Muscle layer of duodenum (tissue), 2 donors: Measurements from ENCODE around the gene GCNT2.
"Not testable (repeated sequence)": the region's sequence is repeated elsewhere in the genome, so short reads cannot be mapped to it uniquely, and the experiment has no call there.

Source experiments
- H3K27ac ChIP-seq: one replicate; pipeline ENCODE4 v1.7.0; 2013; ENCODE audit warnings: mild to moderate bottlenecking, low read length
- H3K27me3 ChIP-seq: one replicate; pipeline ENCODE4 v1.7.0; 2013; ENCODE audit warnings: low read depth, mild to moderate bottlenecking, control low read depth, low read length
- H3K36me3 ChIP-seq, 2 donors: one replicate each; pipeline ENCODE4 v1.7.0; 2013; ENCODE audit warnings: low read length in 2 of 2, control low read depth in 1 of 2, mild to moderate bottlenecking in 1 of 2; ENCODE audit not compliant: insufficient read depth in 2 of 2, control insufficient read depth in 1 of 2
- H3K4me1 ChIP-seq, 2 donors: one replicate each; pipeline ENCODE4 v1.7.0; 2013; ENCODE audit warnings: low read length in 2 of 2, mild to moderate bottlenecking in 2 of 2, control low read depth in 1 of 2, moderate library complexity in 1 of 2; ENCODE audit not compliant: insufficient read depth in 2 of 2, control insufficient read depth in 1 of 2
- H3K4me3 ChIP-seq, 2 donors: one replicate each; pipeline ENCODE4 v1.7.0; 2013; ENCODE audit warnings: low read length in 2 of 2, low read depth in 1 of 2, mild to moderate bottlenecking in 1 of 2
- H3K9me3 ChIP-seq, 2 donors: one replicate each; pipeline ENCODE4 v1.7.0; 2013; ENCODE audit warnings: low read length in 2 of 2, control low read depth in 1 of 2, mild to moderate bottlenecking in 1 of 2; ENCODE audit not compliant: control insufficient read depth in 1 of 2
- donor health status: healthy.

GCNT2 gene

DNA sequence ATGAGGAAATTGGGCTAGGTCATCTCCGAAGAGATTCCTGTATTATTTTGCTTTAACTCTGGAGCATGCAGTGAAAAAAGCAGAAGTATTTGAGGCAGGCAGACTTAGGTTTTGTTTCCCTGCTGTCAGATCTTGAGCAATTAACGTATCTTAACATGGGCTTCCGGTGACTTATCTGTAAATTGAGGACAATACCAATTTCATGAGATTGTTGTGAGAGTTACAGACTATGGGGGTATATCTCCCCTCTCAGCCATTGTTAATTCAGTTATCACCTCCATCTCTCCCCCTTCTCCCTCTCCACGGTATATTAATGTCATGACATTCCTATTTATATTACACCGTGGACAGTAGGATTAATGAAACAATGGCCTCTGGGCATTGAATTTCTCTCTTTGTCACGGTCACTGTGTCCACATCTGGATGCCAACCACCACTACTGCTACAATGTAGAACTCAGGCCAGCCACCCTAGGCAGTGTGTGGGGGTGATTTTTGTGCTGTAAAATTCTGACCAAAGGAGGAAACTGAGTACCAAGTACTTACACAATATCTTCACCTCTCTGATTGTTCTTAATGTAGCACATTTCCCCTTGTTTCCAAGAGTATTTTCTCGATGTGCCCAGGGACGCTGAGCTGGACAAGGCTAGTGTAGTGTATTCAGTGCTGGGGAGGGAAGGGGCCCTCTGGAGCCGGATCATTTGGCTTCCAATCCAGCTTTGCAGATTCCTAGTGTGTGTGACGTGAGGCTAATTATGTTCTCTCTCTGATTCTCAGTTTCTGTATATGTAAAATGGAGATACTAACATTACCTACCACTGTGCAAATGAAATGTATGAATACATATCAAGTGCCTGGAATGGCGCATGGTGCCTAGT lies 77.2 kb downstream of the GCNT2 start:
- peaks cover 0 to 56% of the 10 kb centered on the region in 2 donors for H3K4me1 ChIP-seq
- no peak overlapping the region for H3K27ac ChIP-seq
- H3K4me3 ChIP-seq, result no peak overlapping the region

GRCh38 chr6:10599046-10599445 lies 77.9 kb downstream of the GCNT2 start:
- no peaks in the 10 kb centered on the region for H3K9me3 ChIP-seq
- peaks cover 0 to 58% of the 10 kb centered on the region in 2 donors for H3K4me1 ChIP-seq
- H3K27ac ChIP-seq, result no peak overlapping the region

More for the DNA sequence above, 77.2 kb downstream of the GCNT2 start:
- H3K27me3 ChIP-seq, result no peaks in the 10 kb centered on the region
- no peaks in the 10 kb centered on the region for H3K36me3 ChIP-seq
- no peaks in the 10 kb centered on the region for H3K9me3 ChIP-seq

GRCh38 chr6:10600681-10601080 lies 79.5 kb downstream of the GCNT2 start:
- H3K27ac ChIP-seq, H3K27me3 ChIP-seq, H3K36me3 ChIP-seq, H3K4me3 ChIP-seq, H3K9me3 ChIP-seq: not testable (repeated sequence)
- H3K4me1 ChIP-seq, result peaks cover 0 to 57% of the 10 kb centered on the region in 2 donors

More at GRCh38 chr6:10599046-10599445, 77.9 kb downstream of the GCNT2 start:
- no peaks in the 10 kb centered on the region for H3K27me3 ChIP-seq
- H3K4me3 ChIP-seq, result no peak overlapping the region
- H3K36me3 ChIP-seq, result no peaks in the 10 kb centered on the region

DNA sequence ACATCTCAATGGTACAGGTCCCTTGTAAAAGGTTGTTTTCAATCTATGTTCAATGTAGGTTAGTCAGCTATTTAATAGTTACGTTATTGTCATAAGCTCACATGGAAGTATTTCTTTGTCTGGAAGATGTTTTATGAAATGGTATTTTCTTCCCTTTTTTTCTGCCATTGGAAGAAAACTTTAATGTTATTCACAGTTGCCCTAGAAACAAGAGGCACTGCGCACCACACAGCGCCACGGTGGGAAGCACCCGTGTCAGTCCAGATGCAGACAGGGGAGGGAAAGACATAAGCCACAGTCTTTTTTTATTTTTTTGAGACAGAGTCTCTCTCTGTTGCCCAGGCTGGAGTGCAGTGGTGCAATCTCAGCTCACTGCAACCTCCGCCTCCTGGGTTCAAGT lies 82.1 kb downstream of the GCNT2 start:
- peaks cover 0 to 42% of the 10 kb centered on the region in 2 donors for H3K4me1 ChIP-seq
- H3K27me3 ChIP-seq, result no peaks in the 10 kb centered on the region
- H3K27ac ChIP-seq, result no peak overlapping the region
- no peaks in the 10 kb centered on the region for H3K36me3 ChIP-seq
- no peak overlapping the region for H3K4me3 ChIP-seq
- H3K9me3 ChIP-seq, result no peaks in the 10 kb centered on the region

GRCh38 chr6:10609038-10609437 lies 87.9 kb downstream of the GCNT2 start:
- Histone ChIP-seq H3K9me3 (no peaks in the 10 kb centered on the region), H3K27ac (peak overlapping the region; percentile 53), H3K27me3 (no peaks in the 10 kb centered on the region), H3K4me3 (no peak overlapping the region), H3K36me3 (no peaks in the 10 kb centered on the region), H3K4me1 (peaks cover 4 to 31% of the 10 kb centered on the region in 2 donors)

GRCh38 chr6:10610289-10610688 lies 89.1 kb downstream of the GCNT2 start:
- Histone ChIP-seq H3K4me1 (peaks cover 4 to 42% of the 10 kb centered on the region in 2 donors), H3K27ac (peak overlapping the region; percentile 70), H3K4me3 (no peak overlapping the region)

DNA sequence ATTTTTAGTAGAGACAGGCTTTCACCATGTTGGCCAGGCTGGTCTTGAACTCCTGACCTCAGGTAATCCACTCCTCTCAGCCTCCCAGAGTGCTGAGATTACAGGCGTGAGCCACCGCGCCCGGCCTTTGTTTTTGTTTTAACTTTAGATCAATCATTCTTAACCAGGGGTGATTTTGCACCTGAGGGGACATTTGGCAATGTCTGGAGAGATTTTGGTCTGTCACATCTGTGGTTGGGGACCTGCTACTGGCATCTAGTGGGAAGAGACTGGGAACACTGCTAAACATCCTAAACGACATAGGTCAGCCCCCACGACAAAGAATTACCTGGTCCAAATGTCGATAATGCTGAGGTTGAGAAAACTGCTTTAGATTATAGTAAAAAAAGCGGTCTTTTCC lies 91.0 kb downstream of the GCNT2 start:
- H3K27me3 ChIP-seq, result no peaks in the 10 kb centered on the region
- no peaks in the 10 kb centered on the region for H3K36me3 ChIP-seq

More at GRCh38 chr6:10610289-10610688, 89.1 kb downstream of the GCNT2 start:
- no peaks in the 10 kb centered on the region for H3K36me3 ChIP-seq
- no peaks in the 10 kb centered on the region for H3K9me3 ChIP-seq
- no peaks in the 10 kb centered on the region for H3K27me3 ChIP-seq

DNA sequence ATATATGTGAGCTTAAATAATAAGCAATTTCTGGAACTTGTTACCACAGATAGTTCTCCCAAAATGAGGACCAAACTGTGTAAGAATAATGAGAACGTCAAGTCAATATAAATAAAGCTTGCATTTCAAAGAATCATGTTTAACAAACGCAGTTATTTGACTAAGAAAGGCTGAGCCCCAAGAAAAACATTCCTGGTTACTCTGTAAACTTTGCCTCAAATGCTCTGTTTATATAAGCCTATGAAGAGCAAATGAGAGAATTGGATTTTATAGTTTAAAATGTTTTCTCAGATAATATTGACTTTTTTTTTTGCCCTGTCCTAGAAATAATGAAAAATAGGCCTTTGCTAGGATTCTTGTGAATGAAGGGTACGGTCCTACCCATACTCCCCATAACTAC lies 91.9 kb downstream of the GCNT2 start:
- Histone ChIP-seq H3K36me3 (no peaks in the 10 kb centered on the region), H3K9me3 (no peaks in the 10 kb centered on the region), H3K27ac (peak overlapping the region; percentile 11), H3K4me1 (peaks cover 4 to 36% of the 10 kb centered on the region in 2 donors), H3K4me3 (no peak overlapping the region), H3K27me3 (no peaks in the 10 kb centered on the region)

More for the DNA sequence above, 91.0 kb downstream of the GCNT2 start:
- Histone ChIP-seq H3K4me3 (no peak overlapping the region), H3K4me1 (peaks cover 4 to 41% of the 10 kb centered on the region in 2 donors), H3K9me3 (no peaks in the 10 kb centered on the region), H3K27ac (no peak overlapping the region)

GRCh38 chr6:10613723-10614122 lies 92.6 kb downstream of the GCNT2 start:
- Histone ChIP-seq H3K4me3 (no peak overlapping the region), H3K27ac (peak overlapping the region; percentile 11), H3K4me1 (peaks cover 7 to 31% of the 10 kb centered on the region in 2 donors), H3K36me3 (no peaks in the 10 kb centered on the region), H3K27me3 (no peaks in the 10 kb centered on the region), H3K9me3 (no peaks in the 10 kb centered on the region)

- H3K4me1 ChIP-seq, result peaks cover 3 to 19% of the 10 kb centered on the region in 2 donors
- H3K27me3 ChIP-seq, result no peaks in the 10 kb centered on the region
- no peaks in the 10 kb centered on the region for H3K36me3 ChIP-seq
- peak overlapping the region; percentile 20 for H3K27ac ChIP-seq
- H3K4me3 ChIP-seq, result no peak overlapping the region
- H3K9me3 ChIP-seq, result no peaks in the 10 kb centered on the region
Measured at GRCh38 chr6:10615675-10616074, 94.5 kb downstream of the GCNT2 start.

DNA sequence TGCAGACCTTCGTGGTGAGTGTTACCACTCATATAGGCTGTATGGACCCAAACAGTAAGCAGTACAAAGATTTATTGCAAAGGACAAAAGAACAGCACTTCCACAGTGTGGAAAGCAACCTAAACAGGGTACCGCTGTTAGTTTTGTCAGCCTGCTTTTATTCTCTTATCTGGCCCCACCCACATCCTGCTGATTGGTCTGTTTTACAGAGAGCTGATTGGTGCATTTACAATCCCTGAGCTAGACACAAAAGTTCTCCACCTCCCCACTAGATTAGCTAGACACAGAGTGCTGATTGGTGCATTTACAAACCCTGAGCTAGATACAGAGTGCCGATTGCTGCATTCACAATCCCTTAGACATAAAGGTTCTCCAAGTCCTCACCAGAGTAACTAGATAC lies 95.1 kb downstream of the GCNT2 start:
- Histone ChIP-seq H3K4me1 (peaks cover 3 to 16% of the 10 kb centered on the region in 2 donors), H3K27ac (peak overlapping the region; percentile 20)
- H3K9me3 ChIP-seq, H3K4me3 ChIP-seq, H3K36me3 ChIP-seq, H3K27me3 ChIP-seq: not testable (repeated sequence)
